ENCODE measurements around the gene MYO15A.

The MYO15A gene

GRCh38 chr17:18122990-18123753, 14.6 kb downstream of the MYO15A start:
- H3K36me3 ChIP-seq (ENCODE audit: control insufficient read depth, insufficient read depth, low read length): no peaks in the 10 kb centered on the region
- no peak overlapping the region for H3K4me3 ChIP-seq (ENCODE audit: insufficient read depth, low read depth, low read length, poor library complexity, severe bottlenecking)
- DNase-seq: no peak
- H3K9me3 ChIP-seq (ENCODE audit: control insufficient read depth, low read length): no peaks in the 10 kb centered on the region
- no peaks in the 10 kb centered on the region for H3K27me3 ChIP-seq (replicated peaks; ENCODE audit: control insufficient read depth, insufficient read depth, low read length, poor library complexity, severe bottlenecking)
- no peak overlapping the region for H3K27ac ChIP-seq (ENCODE audit: insufficient read depth, low read length, poor library complexity, severe bottlenecking)
- no peaks in the 10 kb centered on the region for H3K4me1 ChIP-seq (ENCODE audit: control insufficient read depth, insufficient read depth, low read length, poor library complexity, severe bottlenecking)

- no peak for DNase-seq
- Histone ChIP-seq H3K27me3 (replicated peaks; ENCODE audit: control insufficient read depth, insufficient read depth, low read length, poor library complexity, severe bottlenecking) (no peaks in the 10 kb centered on the region), H3K4me1 (ENCODE audit: control insufficient read depth, insufficient read depth, low read length, poor library complexity, severe bottlenecking) (no peaks in the 10 kb centered on the region), H3K27ac (ENCODE audit: insufficient read depth, low read length, poor library complexity, severe bottlenecking) (no peak overlapping the region), H3K4me3 (ENCODE audit: insufficient read depth, low read depth, low read length, poor library complexity, severe bottlenecking) (no peak overlapping the region), H3K36me3 (ENCODE audit: control insufficient read depth, insufficient read depth, low read length) (no peaks in the 10 kb centered on the region), H3K9me3 (ENCODE audit: control insufficient read depth, low read length) (no peaks in the 10 kb centered on the region)
These were observed 16.0 kb downstream of the MYO15A start for GRCh38 chr17:18124345-18125126.

DNA sequence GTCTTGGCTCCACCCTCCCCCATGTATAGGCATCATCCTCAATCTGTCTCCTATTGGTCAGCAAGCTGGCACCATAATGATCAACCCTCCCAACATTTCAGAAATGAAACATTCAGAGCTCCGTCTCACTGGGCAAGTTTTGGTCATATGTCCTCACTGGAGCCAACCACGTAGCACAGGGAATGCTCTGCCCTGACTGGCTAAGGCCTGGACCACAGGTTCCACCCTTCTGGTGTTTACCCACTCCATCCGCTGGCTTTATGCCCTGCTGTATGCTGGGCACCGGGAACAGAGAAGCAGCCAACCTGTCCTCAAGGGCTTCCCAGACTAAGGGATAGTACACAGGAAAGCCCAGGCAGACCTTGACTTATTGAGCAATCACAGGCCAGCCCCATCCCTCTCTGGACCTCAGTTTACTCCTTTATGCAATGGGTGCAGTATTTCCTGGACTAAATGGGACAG, 20.5 kb downstream of the MYO15A start:
- Histone ChIP-seq H3K27ac (ENCODE audit: insufficient read depth, low read length, poor library complexity, severe bottlenecking) (no peak overlapping the region), H3K27me3 (replicated peaks; ENCODE audit: control insufficient read depth, insufficient read depth, low read length, poor library complexity, severe bottlenecking) (no peaks in the 10 kb centered on the region), H3K36me3 (ENCODE audit: control insufficient read depth, insufficient read depth, low read length) (no peaks in the 10 kb centered on the region), H3K4me1 (ENCODE audit: control insufficient read depth, insufficient read depth, low read length, poor library complexity, severe bottlenecking) (no peaks in the 10 kb centered on the region), H3K9me3 (ENCODE audit: control insufficient read depth, low read length) (no peaks in the 10 kb centered on the region), H3K4me3 (ENCODE audit: insufficient read depth, low read depth, low read length, poor library complexity, severe bottlenecking) (no peak overlapping the region)
- no peak for DNase-seq

GRCh38 chr17:18132711-18133110, 24.2 kb downstream of the MYO15A start:
- no peaks in the 10 kb centered on the region for H3K27me3 ChIP-seq (replicated peaks; ENCODE audit: control insufficient read depth, insufficient read depth, low read length, poor library complexity, severe bottlenecking)
- no peak for DNase-seq

GRCh38 chr17:18136357-18136756, 27.8 kb downstream of the MYO15A start:
- Histone ChIP-seq H3K9me3 (ENCODE audit: control insufficient read depth, low read length) (no peaks in the 10 kb centered on the region), H3K4me3 (ENCODE audit: insufficient read depth, low read depth, low read length, poor library complexity, severe bottlenecking) (no peak overlapping the region), H3K36me3 (ENCODE audit: control insufficient read depth, insufficient read depth, low read length) (no peaks in the 10 kb centered on the region), H3K4me1 (ENCODE audit: control insufficient read depth, insufficient read depth, low read length, poor library complexity, severe bottlenecking) (peaks cover 3% of the 10 kb centered on the region), H3K27ac (ENCODE audit: insufficient read depth, low read length, poor library complexity, severe bottlenecking) (no peak overlapping the region), H3K27me3 (replicated peaks; ENCODE audit: control insufficient read depth, insufficient read depth, low read length, poor library complexity, severe bottlenecking) (no peaks in the 10 kb centered on the region)
- no peak for DNase-seq

More at GRCh38 chr17:18132711-18133110, 24.2 kb downstream of the MYO15A start:
- H3K4me1 ChIP-seq (ENCODE audit: control insufficient read depth, insufficient read depth, low read length, poor library complexity, severe bottlenecking): no peaks in the 10 kb centered on the region
- H3K36me3 ChIP-seq (ENCODE audit: control insufficient read depth, insufficient read depth, low read length): no peaks in the 10 kb centered on the region
- H3K27ac ChIP-seq (ENCODE audit: insufficient read depth, low read length, poor library complexity, severe bottlenecking): no peak overlapping the region
- H3K4me3 ChIP-seq (ENCODE audit: insufficient read depth, low read depth, low read length, poor library complexity, severe bottlenecking): no peak overlapping the region
- H3K9me3 ChIP-seq (ENCODE audit: control insufficient read depth, low read length): no peaks in the 10 kb centered on the region

GRCh38 chr17:18138065-18138749, 29.7 kb downstream of the MYO15A start:
- Histone ChIP-seq H3K36me3 (ENCODE audit: control insufficient read depth, insufficient read depth, low read length) (no peaks in the 10 kb centered on the region), H3K27ac (ENCODE audit: insufficient read depth, low read length, poor library complexity, severe bottlenecking) (no peak overlapping the region), H3K27me3 (replicated peaks; ENCODE audit: control insufficient read depth, insufficient read depth, low read length, poor library complexity, severe bottlenecking) (no peaks in the 10 kb centered on the region), H3K4me1 (ENCODE audit: control insufficient read depth, insufficient read depth, low read length, poor library complexity, severe bottlenecking) (peaks cover 3% of the 10 kb centered on the region), H3K9me3 (ENCODE audit: control insufficient read depth, low read length) (no peaks in the 10 kb centered on the region), H3K4me3 (ENCODE audit: insufficient read depth, low read depth, low read length, poor library complexity, severe bottlenecking) (no peak overlapping the region)
- no peak for DNase-seq

DNA sequence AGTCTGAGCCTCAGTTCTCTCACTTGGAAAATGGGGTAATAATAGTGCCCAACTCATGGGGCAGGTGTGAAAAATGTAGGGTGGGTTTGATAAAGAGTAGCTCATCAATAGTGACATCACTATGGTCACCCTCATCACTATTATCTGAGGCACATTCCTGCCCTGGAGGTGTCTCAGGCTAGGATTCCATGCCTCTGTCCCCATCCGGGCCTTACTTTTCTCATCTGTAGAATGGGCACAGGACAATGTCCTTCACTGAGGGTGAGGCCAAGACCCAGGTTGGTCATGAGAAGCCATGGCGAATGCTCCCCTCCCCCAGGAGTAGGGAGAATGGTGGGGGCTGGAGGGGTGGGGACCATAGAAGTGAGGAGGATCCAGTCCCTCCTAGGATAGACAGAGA, 30.5 kb downstream of the MYO15A start:
- H3K27me3 ChIP-seq (replicated peaks; ENCODE audit: control insufficient read depth, insufficient read depth, low read length, poor library complexity, severe bottlenecking): no peaks in the 10 kb centered on the region
- no peak for DNase-seq
- H3K36me3 ChIP-seq (ENCODE audit: control insufficient read depth, insufficient read depth, low read length): no peaks in the 10 kb centered on the region
- no peak overlapping the region for H3K4me3 ChIP-seq (ENCODE audit: insufficient read depth, low read depth, low read length, poor library complexity, severe bottlenecking)
- no peak overlapping the region for H3K27ac ChIP-seq (ENCODE audit: insufficient read depth, low read length, poor library complexity, severe bottlenecking)
- H3K9me3 ChIP-seq (ENCODE audit: control insufficient read depth, low read length): no peaks in the 10 kb centered on the region
- peaks cover 3% of the 10 kb centered on the region for H3K4me1 ChIP-seq (ENCODE audit: control insufficient read depth, insufficient read depth, low read length, poor library complexity, severe bottlenecking)

- no peak for DNase-seq
- no peaks in the 10 kb centered on the region for H3K27me3 ChIP-seq (replicated peaks; ENCODE audit: control insufficient read depth, insufficient read depth, low read length, poor library complexity, severe bottlenecking)
- peaks cover 3% of the 10 kb centered on the region for H3K4me1 ChIP-seq (ENCODE audit: control insufficient read depth, insufficient read depth, low read length, poor library complexity, severe bottlenecking)
- H3K4me3 ChIP-seq (ENCODE audit: insufficient read depth, low read depth, low read length, poor library complexity, severe bottlenecking): no peak overlapping the region
- no peaks in the 10 kb centered on the region for H3K36me3 ChIP-seq (ENCODE audit: control insufficient read depth, insufficient read depth, low read length)
- H3K27ac ChIP-seq (ENCODE audit: insufficient read depth, low read length, poor library complexity, severe bottlenecking): no peak overlapping the region
- H3K9me3 ChIP-seq (ENCODE audit: control insufficient read depth, low read length): no peaks in the 10 kb centered on the region
These were observed 30.9 kb downstream of the MYO15A start for GRCh38 chr17:18139498-18139897.

DNA sequence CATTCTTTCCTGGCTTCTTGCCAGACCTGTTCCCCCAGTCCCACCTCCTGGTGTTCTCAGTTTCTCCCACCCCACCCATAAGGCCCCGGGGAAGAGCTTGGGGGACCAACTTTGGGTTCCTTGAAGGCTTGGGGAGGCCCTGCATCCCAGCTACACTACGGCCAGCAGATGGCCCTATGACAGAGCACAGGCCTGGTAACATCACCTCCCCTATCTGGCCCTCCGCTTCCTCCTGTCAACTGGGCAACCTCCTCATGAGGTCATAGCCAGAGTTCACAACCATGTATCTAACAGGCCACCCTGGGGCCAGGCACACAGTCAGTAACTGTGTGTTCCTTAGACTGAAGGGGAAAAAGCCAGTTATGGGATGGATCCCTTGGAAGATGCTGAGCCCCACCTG, 31.4 kb downstream of the MYO15A start:
- H3K9me3 ChIP-seq (ENCODE audit: control insufficient read depth, low read length): no peaks in the 10 kb centered on the region
- H3K27me3 ChIP-seq (replicated peaks; ENCODE audit: control insufficient read depth, insufficient read depth, low read length, poor library complexity, severe bottlenecking): no peaks in the 10 kb centered on the region
- no peaks in the 10 kb centered on the region for H3K36me3 ChIP-seq (ENCODE audit: control insufficient read depth, insufficient read depth, low read length)
- no peak overlapping the region for H3K27ac ChIP-seq (ENCODE audit: insufficient read depth, low read length, poor library complexity, severe bottlenecking)
- no peak for DNase-seq
- H3K4me3 ChIP-seq (ENCODE audit: insufficient read depth, low read depth, low read length, poor library complexity, severe bottlenecking): no peak overlapping the region
- peaks cover 3% of the 10 kb centered on the region for H3K4me1 ChIP-seq (ENCODE audit: control insufficient read depth, insufficient read depth, low read length, poor library complexity, severe bottlenecking)

DNA sequence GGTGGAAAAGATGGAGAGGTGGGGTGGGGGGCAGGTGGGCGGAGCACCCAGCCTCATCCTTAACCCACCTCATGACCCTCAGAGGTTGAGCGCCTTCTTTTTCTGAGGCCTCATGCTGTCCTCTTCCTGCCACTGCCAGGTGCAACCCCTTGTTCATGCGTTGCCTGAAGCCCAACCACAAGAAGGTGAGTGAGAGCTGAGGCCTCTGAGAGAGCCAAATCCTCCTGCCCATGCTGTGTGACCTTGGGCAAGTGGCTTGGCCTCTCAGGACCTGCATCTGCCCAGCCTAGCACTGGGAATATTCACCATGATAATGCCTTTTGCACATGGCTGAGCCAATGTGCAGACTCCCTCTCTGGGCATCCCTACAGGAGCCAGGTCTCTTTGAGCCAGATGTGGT, 32.1 kb downstream of the MYO15A start:
- H3K4me3 ChIP-seq (ENCODE audit: insufficient read depth, low read depth, low read length, poor library complexity, severe bottlenecking): no peak overlapping the region
- no peaks in the 10 kb centered on the region for H3K9me3 ChIP-seq (ENCODE audit: control insufficient read depth, low read length)
- H3K27me3 ChIP-seq (replicated peaks; ENCODE audit: control insufficient read depth, insufficient read depth, low read length, poor library complexity, severe bottlenecking): no peaks in the 10 kb centered on the region
- H3K4me1 ChIP-seq (ENCODE audit: control insufficient read depth, insufficient read depth, low read length, poor library complexity, severe bottlenecking): peaks cover 3% of the 10 kb centered on the region
- H3K36me3 ChIP-seq (ENCODE audit: control insufficient read depth, insufficient read depth, low read length): no peaks in the 10 kb centered on the region
- no peak for DNase-seq
- no peak overlapping the region for H3K27ac ChIP-seq (ENCODE audit: insufficient read depth, low read length, poor library complexity, severe bottlenecking)
